Cerebellar cortex (tissue), 1 donor: ENCODE measurements around the gene FLACC1.
"Not testable (repeated sequence)": the region's sequence is repeated elsewhere in the genome, so short reads cannot be mapped to it uniquely, and the experiment has no call there.

Source experiments
- DNase-seq: peaks from one replicate; pipeline ENCODE4 v3.0.0-alpha.2; 2015; ENCODE audit warnings: low spot score

Gene FLACC1

GRCh38 chr2:201348758-201349157 is 8.4 kb downstream of the FLACC1 start:
- no peak for DNase-seq

GRCh38 chr2:201347138-201347537 is 10.0 kb downstream of the FLACC1 start:
- DNase-seq, result no peak

- no peak for DNase-seq
These were observed 11.4 kb downstream of the FLACC1 start for GRCh38 chr2:201345625-201346213.

GRCh38 chr2:201344663-201345366 is 12.3 kb downstream of the FLACC1 start:
- DNase-seq, result no peak

GRCh38 chr2:201343559-201343958 is 13.6 kb downstream of the FLACC1 start:
- no peak for DNase-seq

GRCh38 chr2:201342923-201343322 is 14.2 kb downstream of the FLACC1 start:
- no peak for DNase-seq

- DNase-seq, result no peak
These were observed 27.7 kb downstream of the FLACC1 start for GRCh38 chr2:201329409-201329808.

- DNase-seq, result no peak
These were observed 29.5 kb downstream of the FLACC1 start for GRCh38 chr2:201327678-201328077.

- no peak for DNase-seq
These were observed 34.4 kb downstream of the FLACC1 start for GRCh38 chr2:201322772-201323171.

GRCh38 chr2:201320701-201321100 is 36.4 kb downstream of the FLACC1 start:
- DNase-seq, result no peak

- no peak for DNase-seq
These were observed 36.9 kb downstream of the FLACC1 start for GRCh38 chr2:201320257-201320656.

- DNase-seq, result no peak
These were observed 37.6 kb downstream of the FLACC1 start for GRCh38 chr2:201319511-201319910.

- no peak for DNase-seq
These were observed 43.8 kb downstream of the FLACC1 start for GRCh38 chr2:201313362-201313761.

- no peak for DNase-seq
These were observed 48.2 kb downstream of the FLACC1 start for GRCh38 chr2:201308914-201309313.

GRCh38 chr2:201307876-201308275 is 49.3 kb downstream of the FLACC1 start:
- DNase-seq, result no peak

- not testable (repeated sequence) for DNase-seq
These were observed 57.2 kb downstream of the FLACC1 start for GRCh38 chr2:201299929-201300328.

GRCh38 chr2:201298462-201299052 is 58.6 kb downstream of the FLACC1 start:
- no peak for DNase-seq

- DNase-seq, result not testable (repeated sequence)
These were observed 66.5 kb downstream of the FLACC1 start for GRCh38 chr2:201290457-201291148.

- no peak for DNase-seq
These were observed 71.6 kb downstream of the FLACC1 start for GRCh38 chr2:201285499-201285898.

GRCh38 chr2:201280191-201281040 is 76.7 kb downstream of the FLACC1 start:
- no peak for DNase-seq

- DNase-seq, result no peak
These were observed 78.1 kb downstream of the FLACC1 start for GRCh38 chr2:201279079-201279478.

GRCh38 chr2:201276511-201276910 is 80.6 kb downstream of the FLACC1 start:
- DNase-seq, result no peak
